VCaP (cell line): ENCODE data around the gene TMEM139.
A peak's percentile ranks its signal among the peaks of the same experiment; 100 is the strongest.
"Not testable (repeated sequence)": the region's sequence is repeated elsewhere in the genome, so short reads cannot be mapped to it uniquely, and the experiment has no call there.

ENCODE experiments used
- H3K27ac ChIP-seq: fragments of 450-650 bp; 2 replicates; pipeline ENCODE4 v1.5.1; 2017
- CTCF ChIP-seq: fragments of 450-650 bp; conservative IDR thresholded peaks from 2 replicates; pipeline ENCODE4 v1.5.1; 2017; ENCODE audit warnings: mild to moderate bottlenecking, moderate library complexity

The TMEM139 gene

GRCh38 chr7:143288836-143289235 lies 4.1 kb downstream of the TMEM139 start:
- peak overlapping the region; percentile 94 for H3K27ac ChIP-seq
- no peak for TF ChIP-seq CTCF

- peak overlapping the region; percentile 94; the same call in 1 of the 2 replicates for H3K27ac ChIP-seq
- no peak for TF ChIP-seq CTCF
Observed at GRCh38 chr7:143289421-143289820, 4.7 kb downstream of the TMEM139 start.

- H3K27ac ChIP-seq: not testable (repeated sequence)
Observed at GRCh38 chr7:143289888-143290287, 5.1 kb downstream of the TMEM139 start.

- no peak overlapping the region for H3K27ac ChIP-seq
- no peak for TF ChIP-seq CTCF
Observed at GRCh38 chr7:143290293-143290692, 5.5 kb downstream of the TMEM139 start.

- TF ChIP-seq CTCF: no peak
- H3K27ac ChIP-seq: no peak overlapping the region
Observed at GRCh38 chr7:143292876-143293275, 8.1 kb downstream of the TMEM139 start.

- H3K27ac ChIP-seq: no peak overlapping the region
- TF ChIP-seq CTCF: no peak
Observed at GRCh38 chr7:143295870-143296269, 11.1 kb downstream of the TMEM139 start.

GRCh38 chr7:143296686-143297085 lies 11.9 kb downstream of the TMEM139 start:
- no peak overlapping the region for H3K27ac ChIP-seq
- no peak for TF ChIP-seq CTCF

- H3K27ac ChIP-seq: peak overlapping the region; percentile 70
- TF ChIP-seq CTCF: no peak
Observed at GRCh38 chr7:143299346-143299745, 14.6 kb downstream of the TMEM139 start.
